BE2C (cell line): Measurements from ENCODE around the gene KMO. TPM values are rescaled to one million over a fixed set of nuclear protein-coding genes. Genes with fewer than 3 reads are reported as not detected.

Source experiments
- DNase-seq: peaks from one replicate; pipeline ENCODE4 v3.0.0-alpha.2; 2020
- H3K27me3 ChIP-seq: fragments of 250-450 bp; sonication (Bioruptor Pico); 2 replicates; pipeline ENCODE4 v1.5.1; 2020; ENCODE audit warnings: mild to moderate bottlenecking
- H3K36me3 ChIP-seq: fragments of 250-450 bp; sonication (Bioruptor Pico); 2 replicates; pipeline ENCODE4 v1.5.1; 2020; ENCODE audit warnings: mild to moderate bottlenecking
- H3K4me1 ChIP-seq: fragments of 250-450 bp; sonication (Bioruptor Pico); 2 replicates; pipeline ENCODE4 v1.5.1; 2020
- H3K4me3 ChIP-seq: 2 replicates; pipeline ENCODE4 v1.5.1; 2011; ENCODE audit warnings: low read depth, low read length
- H3K9me3 ChIP-seq: fragments of 250-450 bp; sonication (Bioruptor Pico); 2 replicates; pipeline ENCODE4 v1.5.1; 2020
- polyA plus RNA-seq: library from polyadenylated mRNA; unstranded; fragments of >200 nt; gene quantifications from one replicate; pipeline ENCODE4 v1.2.1, GENCODE V29; 2012; ENCODE audit warnings: low read depth, missing spikeins; ENCODE audit not compliant: insufficient read length, insufficient read depth
- TF ChIP-seq, protein P1 (sequence below): IDR thresholded peaks from 2 replicates; pipeline ENCODE4 v1.5.1; 2012; ENCODE audit warnings: mild to moderate bottlenecking, low read depth, low read length

KMO gene
- polyA plus RNA-seq = not detected

DNA sequence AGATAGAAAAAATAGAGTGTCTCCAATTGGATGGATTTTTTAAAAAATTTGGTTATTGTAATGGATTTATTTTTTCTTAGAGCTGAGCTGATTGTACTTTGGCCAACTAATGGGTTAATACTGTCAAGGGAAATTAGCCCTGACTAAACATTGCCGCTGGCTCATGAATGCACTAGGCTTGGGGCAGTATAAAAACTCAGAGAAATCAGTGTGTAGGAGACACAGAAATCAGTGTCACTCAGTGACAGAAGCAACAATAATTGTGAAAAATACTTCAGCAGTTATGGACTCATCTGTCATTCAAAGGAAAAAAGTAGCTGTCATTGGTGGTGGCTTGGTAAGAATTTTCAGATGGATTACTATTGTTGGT is at the start of gene KMO:
Gene KMO (plus strand): TSS at position 217 of the 370 bp plus-strand sequence. CDS start 67 bp downstream, at position 284.
- peaks cover 37% of the 10 kb centered on the region for H3K27me3 ChIP-seq
- H3K9me3 ChIP-seq = no peaks in the 10 kb centered on the region
- H3K36me3 ChIP-seq = no peaks in the 10 kb centered on the region
- peak within 1 kb of the TSS; percentile 69 for H3K4me3 ChIP-seq
- TF ChIP-seq, protein P1, sequence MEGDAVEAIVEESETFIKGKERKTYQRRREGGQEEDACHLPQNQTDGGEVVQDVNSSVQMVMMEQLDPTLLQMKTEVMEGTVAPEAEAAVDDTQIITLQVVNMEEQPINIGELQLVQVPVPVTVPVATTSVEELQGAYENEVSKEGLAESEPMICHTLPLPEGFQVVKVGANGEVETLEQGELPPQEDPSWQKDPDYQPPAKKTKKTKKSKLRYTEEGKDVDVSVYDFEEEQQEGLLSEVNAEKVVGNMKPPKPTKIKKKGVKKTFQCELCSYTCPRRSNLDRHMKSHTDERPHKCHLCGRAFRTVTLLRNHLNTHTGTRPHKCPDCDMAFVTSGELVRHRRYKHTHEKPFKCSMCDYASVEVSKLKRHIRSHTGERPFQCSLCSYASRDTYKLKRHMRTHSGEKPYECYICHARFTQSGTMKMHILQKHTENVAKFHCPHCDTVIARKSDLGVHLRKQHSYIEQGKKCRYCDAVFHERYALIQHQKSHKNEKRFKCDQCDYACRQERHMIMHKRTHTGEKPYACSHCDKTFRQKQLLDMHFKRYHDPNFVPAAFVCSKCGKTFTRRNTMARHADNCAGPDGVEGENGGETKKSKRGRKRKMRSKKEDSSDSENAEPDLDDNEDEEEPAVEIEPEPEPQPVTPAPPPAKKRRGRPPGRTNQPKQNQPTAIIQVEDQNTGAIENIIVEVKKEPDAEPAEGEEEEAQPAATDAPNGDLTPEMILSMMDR = no peak
- no peaks in the 10 kb centered on the region for H3K4me1 ChIP-seq
- DNase-seq = no peak

DNA sequence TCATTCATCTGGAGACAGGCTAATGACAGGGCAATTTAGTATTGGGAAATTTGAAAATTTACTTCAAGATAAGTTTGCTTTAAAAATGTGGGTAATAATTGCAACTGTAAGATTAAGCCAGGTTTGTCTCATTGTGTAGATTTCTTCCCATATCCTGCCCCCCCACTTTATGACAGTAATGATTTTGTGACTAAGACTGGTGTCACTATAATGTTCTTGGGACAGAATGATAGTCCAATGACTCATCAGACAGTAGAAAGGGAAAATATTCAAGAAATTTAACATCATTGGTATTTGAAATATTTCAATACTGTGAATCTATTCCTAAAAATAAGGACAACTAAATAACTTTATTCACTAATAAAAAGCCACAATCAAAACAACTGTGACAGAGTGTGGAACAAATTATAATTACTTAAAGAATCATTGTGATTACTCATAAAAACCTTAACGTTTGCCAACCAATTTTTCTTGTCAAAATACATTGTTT is 49.4 kb upstream of the KMO start:
- TF ChIP-seq, protein P1 = no peak
- Histone ChIP-seq H3K4me3 (no peak overlapping the region), H3K36me3 (no peaks in the 10 kb centered on the region), H3K4me1 (no peaks in the 10 kb centered on the region), H3K9me3 (no peaks in the 10 kb centered on the region), H3K27me3 (no peaks in the 10 kb centered on the region; the same call in 1 of the 2 replicates)
- no peak for DNase-seq

DNA sequence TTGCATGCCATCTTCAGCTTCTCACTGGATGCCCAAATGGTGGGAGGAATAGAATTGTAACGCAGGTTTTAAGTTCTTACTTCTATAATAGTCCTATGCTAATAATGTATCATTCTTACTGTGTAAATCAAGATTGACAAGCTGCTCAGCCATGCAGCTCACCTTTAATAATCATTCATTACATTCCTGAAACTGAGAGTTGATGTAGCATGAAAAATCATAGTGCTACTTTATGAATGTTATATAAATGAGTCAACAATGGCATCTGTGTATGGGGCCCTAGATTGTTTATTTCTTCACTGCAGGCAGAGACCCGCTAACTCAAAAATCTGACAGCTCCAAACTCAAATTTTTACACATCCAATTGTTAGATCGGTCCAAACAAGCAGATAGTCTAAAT is 47.0 kb upstream of the KMO start:
- no peak for DNase-seq
- no peaks in the 10 kb centered on the region; the same call in 1 of the 2 replicates for H3K27me3 ChIP-seq
- no peaks in the 10 kb centered on the region for H3K36me3 ChIP-seq
- no peak overlapping the region for H3K4me3 ChIP-seq
- H3K9me3 ChIP-seq = no peaks in the 10 kb centered on the region
- TF ChIP-seq, protein P1 = no peak
- no peaks in the 10 kb centered on the region for H3K4me1 ChIP-seq

DNA sequence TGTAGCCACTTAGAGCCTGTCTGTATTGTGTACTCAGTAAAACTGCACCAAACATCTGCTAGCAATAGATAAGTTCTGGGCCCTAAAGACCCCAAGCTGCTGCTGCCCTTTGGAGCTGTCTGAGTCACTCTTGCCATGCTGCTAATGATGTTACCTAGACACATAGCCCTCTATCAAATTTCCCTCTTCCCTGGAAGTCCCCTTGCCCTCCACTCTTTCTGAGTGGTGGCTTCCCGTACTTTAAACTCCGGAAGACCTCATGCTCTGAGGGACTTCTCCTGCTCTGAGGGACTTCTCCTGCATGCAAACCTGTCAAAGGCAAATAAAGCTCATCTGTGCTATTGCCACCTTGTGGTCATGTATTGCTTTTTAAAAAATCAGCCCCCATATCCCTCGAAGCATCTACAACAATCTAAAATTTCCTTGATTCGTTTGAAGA is 46.6 kb upstream of the KMO start:
- Histone ChIP-seq H3K4me3 (no peak overlapping the region), H3K36me3 (no peaks in the 10 kb centered on the region), H3K27me3 (no peaks in the 10 kb centered on the region; the same call in 1 of the 2 replicates), H3K9me3 (no peaks in the 10 kb centered on the region), H3K4me1 (no peaks in the 10 kb centered on the region)
- no peak for DNase-seq
- TF ChIP-seq, protein P1 = peak; percentile 55

DNA sequence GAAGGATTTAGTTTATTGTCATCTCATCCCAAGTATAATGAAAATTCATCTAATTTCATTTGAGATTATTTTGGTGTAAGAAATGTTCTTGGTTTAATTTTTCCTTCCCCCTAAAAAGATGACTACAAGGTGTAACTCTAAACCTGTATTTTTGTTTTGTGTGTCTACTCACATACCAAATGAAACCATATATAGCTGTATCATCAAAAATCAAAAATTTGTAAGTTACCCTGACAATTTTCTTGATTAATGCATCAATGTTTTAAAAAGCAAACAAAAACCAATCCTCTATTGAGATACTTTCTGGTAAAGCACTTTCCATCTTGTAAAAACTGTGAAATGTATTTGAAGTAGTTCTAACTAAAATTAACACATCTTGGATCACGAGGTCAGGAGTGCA is 43.4 kb upstream of the KMO start:
- no peaks in the 10 kb centered on the region for H3K27me3 ChIP-seq
- H3K4me3 ChIP-seq = no peak overlapping the region
- DNase-seq = no peak
- no peaks in the 10 kb centered on the region for H3K36me3 ChIP-seq
- no peaks in the 10 kb centered on the region for H3K9me3 ChIP-seq
- TF ChIP-seq, protein P1 = no peak
- H3K4me1 ChIP-seq = no peaks in the 10 kb centered on the region

DNA sequence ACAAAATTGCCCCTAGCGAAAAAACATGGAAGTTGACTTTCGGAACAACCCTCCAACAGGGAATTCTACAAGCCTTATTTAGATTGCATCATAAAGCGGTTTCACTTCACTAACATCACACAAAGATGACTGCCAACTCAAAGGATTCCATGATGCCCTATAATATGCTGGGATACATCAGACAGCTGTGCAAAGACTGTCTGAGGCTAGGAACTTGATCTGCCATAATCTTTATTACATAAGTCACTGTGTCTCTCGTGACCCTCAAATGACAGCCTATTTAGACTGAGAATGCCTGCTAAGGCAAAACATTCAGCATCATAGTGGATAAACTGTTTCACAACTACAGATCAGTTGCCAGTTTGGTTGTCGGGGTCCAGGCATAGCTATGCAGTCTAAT is 36.4 kb upstream of the KMO start:
- no peak for DNase-seq
- Histone ChIP-seq H3K36me3 (peaks cover 20% of the 10 kb centered on the region), H3K27me3 (no peaks in the 10 kb centered on the region), H3K9me3 (no peaks in the 10 kb centered on the region), H3K4me1 (no peaks in the 10 kb centered on the region), H3K4me3 (no peak overlapping the region)
- TF ChIP-seq, protein P1 = no peak
